ENCODE measurements around the gene FAM234B.

Gene FAM234B

DNA sequence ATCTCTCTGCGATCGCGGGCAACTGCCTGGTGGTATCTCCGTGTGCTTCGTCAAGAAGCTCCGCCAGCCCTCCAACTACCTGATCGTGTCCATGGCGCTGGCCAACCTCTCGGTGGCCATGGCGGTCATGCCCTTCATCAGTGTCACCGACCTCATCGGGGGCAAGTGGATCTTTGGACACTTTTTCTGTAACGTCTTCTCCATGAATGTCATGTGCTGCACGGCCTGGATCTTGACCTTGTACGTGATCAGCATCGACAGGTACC is 42.5 kb upstream of the FAM234B start:
- H3K27ac ChIP-seq (ENCODE audit: low read length): peak overlapping the region; percentile 76
- H3K36me3 ChIP-seq (ENCODE audit: control insufficient read depth in 2 of 2, insufficient read depth in 2 of 2, low read length in 2 of 2): no peaks in the 10 kb centered on the region
- peaks cover 24% of the 10 kb centered on the region for H3K4me1 ChIP-seq (ENCODE audit: control insufficient read depth, insufficient read depth, low read length)
- peak overlapping the region; percentile 74 to 75 for H3K9ac ChIP-seq (ENCODE audit: low read length in 2 of 2)
- peak overlapping the region; percentile 73 to 80 for H3K4me3 ChIP-seq (ENCODE audit: low read length in 2 of 2)
- no peaks in the 10 kb centered on the region for H3K27me3 ChIP-seq (ENCODE audit: control insufficient read depth in 1 of 2, insufficient read depth in 2 of 2, low read length in 2 of 2)
- H3K9me3 ChIP-seq (ENCODE audit: control insufficient read depth in 2 of 2, low read length in 2 of 2): no peaks in the 10 kb centered on the region

DNA sequence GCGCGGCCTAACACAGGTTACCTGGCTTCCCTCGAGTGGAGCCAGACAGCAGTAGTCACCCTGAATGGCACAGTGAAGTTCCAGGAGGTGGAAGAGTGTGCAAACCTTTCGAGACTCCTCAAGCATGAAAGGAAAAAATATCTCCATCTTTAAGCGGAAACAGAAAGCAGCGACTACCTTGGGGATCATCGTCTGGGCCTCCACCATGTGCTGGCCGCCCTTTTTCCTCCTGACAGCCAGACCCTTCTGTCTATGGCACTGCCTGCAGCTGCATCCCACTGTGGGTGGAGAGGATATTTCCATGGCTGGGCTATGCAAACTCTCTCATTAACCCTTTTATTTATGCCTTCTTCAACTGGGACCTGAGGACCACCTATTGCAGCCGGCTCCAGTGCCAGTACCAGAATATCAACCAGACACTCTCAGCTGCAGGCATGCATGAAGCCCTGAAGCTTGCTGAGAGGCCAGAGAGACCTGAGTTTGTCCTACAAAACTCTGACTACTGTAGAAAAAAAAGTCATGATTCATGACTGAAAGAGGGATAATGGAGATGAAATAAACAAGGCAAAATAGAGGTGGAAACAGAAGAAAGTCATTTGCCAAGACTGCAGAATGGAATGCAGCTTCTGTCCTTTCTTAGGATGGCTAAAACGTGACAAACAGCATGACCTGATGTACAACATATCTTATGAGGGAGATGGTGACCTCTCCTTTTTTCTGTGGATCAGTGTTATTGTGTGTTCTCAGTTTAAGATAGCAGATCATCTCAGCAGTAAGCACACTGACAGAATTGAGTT is 41.7 kb upstream of the FAM234B start:
- H3K36me3 ChIP-seq (ENCODE audit: control insufficient read depth in 2 of 2, insufficient read depth in 2 of 2, low read length in 2 of 2): no peaks in the 10 kb centered on the region
- no peak overlapping the region for H3K9ac ChIP-seq (ENCODE audit: low read length in 2 of 2)
- H3K4me3 ChIP-seq (ENCODE audit: low read length in 2 of 2): no peak overlapping the region
- no peak overlapping the region for H3K27ac ChIP-seq (ENCODE audit: low read length)
- H3K4me1 ChIP-seq (ENCODE audit: control insufficient read depth, insufficient read depth, low read length): peaks cover 20% of the 10 kb centered on the region
- no peaks in the 10 kb centered on the region for H3K27me3 ChIP-seq (ENCODE audit: control insufficient read depth in 1 of 2, insufficient read depth in 2 of 2, low read length in 2 of 2)
- no peaks in the 10 kb centered on the region for H3K9me3 ChIP-seq (ENCODE audit: control insufficient read depth in 2 of 2, low read length in 2 of 2)

DNA sequence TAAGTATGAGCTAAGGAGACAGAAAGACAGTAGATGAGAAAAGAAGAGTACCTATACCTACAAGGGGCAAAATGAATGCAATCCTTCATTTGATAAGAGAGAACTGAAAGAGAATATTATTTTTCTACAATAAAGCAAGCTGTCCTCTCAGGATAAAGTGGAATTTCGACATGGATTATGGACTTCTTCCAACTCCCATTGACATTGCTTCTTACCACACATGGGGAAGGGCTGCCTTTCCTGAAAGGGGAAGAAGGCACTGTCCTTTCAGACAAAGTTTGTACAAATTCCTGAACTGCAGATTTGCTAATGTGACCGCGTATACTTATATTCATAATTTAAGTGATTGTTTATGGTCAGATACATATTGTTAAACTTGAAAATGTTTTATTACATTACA is 39.8 kb upstream of the FAM234B start:
- Histone ChIP-seq H3K36me3 (ENCODE audit: control insufficient read depth in 2 of 2, insufficient read depth in 2 of 2, low read length in 2 of 2) (no peaks in the 10 kb centered on the region), H3K4me1 (ENCODE audit: control insufficient read depth, insufficient read depth, low read length) (peaks cover 13% of the 10 kb centered on the region), H3K27me3 (ENCODE audit: control insufficient read depth in 1 of 2, insufficient read depth in 2 of 2, low read length in 2 of 2) (no peaks in the 10 kb centered on the region), H3K9me3 (ENCODE audit: control insufficient read depth in 2 of 2, low read length in 2 of 2) (no peaks in the 10 kb centered on the region), H3K27ac (ENCODE audit: low read length) (no peak overlapping the region), H3K4me3 (ENCODE audit: low read length in 2 of 2) (no peak overlapping the region), H3K9ac (ENCODE audit: low read length in 2 of 2) (no peak overlapping the region)

DNA sequence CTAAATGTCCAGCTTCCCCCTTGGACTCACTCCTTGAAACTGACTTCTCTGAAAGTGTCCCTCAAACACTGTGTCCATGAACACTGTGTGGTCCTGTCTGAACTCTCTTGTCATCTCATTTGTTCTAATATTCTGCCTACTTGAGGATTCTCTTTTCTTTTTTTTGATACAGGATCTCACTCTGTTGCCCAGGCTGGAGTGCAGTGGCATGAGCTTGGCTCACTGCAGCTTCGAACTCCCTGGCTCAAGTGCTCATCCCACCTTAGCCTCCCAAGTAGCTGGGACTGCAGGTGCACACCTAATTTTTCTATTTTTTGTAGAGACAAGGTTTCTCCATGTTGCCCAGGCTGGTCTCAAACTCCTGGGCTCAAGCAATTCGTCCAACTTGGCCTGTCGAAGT is 39.2 kb upstream of the FAM234B start:
- Histone ChIP-seq H3K4me3 (ENCODE audit: low read length in 2 of 2) (no peak overlapping the region), H3K27ac (ENCODE audit: low read length) (no peak overlapping the region), H3K4me1 (ENCODE audit: control insufficient read depth, insufficient read depth, low read length) (peaks cover 7% of the 10 kb centered on the region), H3K27me3 (ENCODE audit: control insufficient read depth in 1 of 2, insufficient read depth in 2 of 2, low read length in 2 of 2) (no peaks in the 10 kb centered on the region), H3K9ac (ENCODE audit: low read length in 2 of 2) (no peak overlapping the region), H3K36me3 (ENCODE audit: control insufficient read depth in 2 of 2, insufficient read depth in 2 of 2, low read length in 2 of 2) (no peaks in the 10 kb centered on the region), H3K9me3 (ENCODE audit: control insufficient read depth in 2 of 2, low read length in 2 of 2) (no peaks in the 10 kb centered on the region)

DNA sequence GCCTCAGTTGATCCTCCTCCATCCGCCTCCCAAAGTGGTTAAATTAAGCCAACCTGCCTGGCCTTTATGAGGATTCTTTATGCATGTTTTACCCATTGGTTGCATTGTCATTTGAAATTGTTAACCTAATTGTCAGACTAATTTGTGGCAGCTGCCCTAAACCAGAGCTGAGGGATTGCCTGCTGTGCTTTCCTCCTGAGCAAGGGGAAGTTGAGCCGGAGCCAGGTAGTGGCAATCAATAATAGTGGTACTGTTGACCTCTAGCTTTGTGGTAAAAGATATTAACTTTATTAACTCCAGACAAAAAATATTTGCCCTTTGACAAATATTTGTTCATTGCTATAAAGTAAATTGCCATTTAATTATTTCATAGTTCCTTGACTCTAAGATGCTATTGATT is 38.5 kb upstream of the FAM234B start:
- Histone ChIP-seq H3K27ac (ENCODE audit: low read length) (no peak overlapping the region), H3K4me3 (ENCODE audit: low read length in 2 of 2) (no peak overlapping the region), H3K27me3 (ENCODE audit: control insufficient read depth in 1 of 2, insufficient read depth in 2 of 2, low read length in 2 of 2) (no peaks in the 10 kb centered on the region), H3K9me3 (ENCODE audit: control insufficient read depth in 2 of 2, low read length in 2 of 2) (no peaks in the 10 kb centered on the region), H3K4me1 (ENCODE audit: control insufficient read depth, insufficient read depth, low read length) (peaks cover 5% of the 10 kb centered on the region), H3K36me3 (ENCODE audit: control insufficient read depth in 2 of 2, insufficient read depth in 2 of 2, low read length in 2 of 2) (no peaks in the 10 kb centered on the region), H3K9ac (ENCODE audit: low read length in 2 of 2) (no peak overlapping the region)

- no peaks in the 10 kb centered on the region for H3K4me1 ChIP-seq (ENCODE audit: control insufficient read depth, insufficient read depth, low read length)
- H3K27me3 ChIP-seq (ENCODE audit: control insufficient read depth in 1 of 2, insufficient read depth in 2 of 2, low read length in 2 of 2): no peaks in the 10 kb centered on the region
- no peak overlapping the region for H3K27ac ChIP-seq (ENCODE audit: low read length)
- H3K4me3 ChIP-seq (ENCODE audit: low read length in 2 of 2): no peak overlapping the region
- H3K36me3 ChIP-seq (ENCODE audit: control insufficient read depth in 2 of 2, insufficient read depth in 2 of 2, low read length in 2 of 2): no peaks in the 10 kb centered on the region
- no peaks in the 10 kb centered on the region for H3K9me3 ChIP-seq (ENCODE audit: control insufficient read depth in 2 of 2, low read length in 2 of 2)
- no peak overlapping the region for H3K9ac ChIP-seq (ENCODE audit: low read length in 2 of 2)
Measured at GRCh38 chr12:13007496-13008233, 36.5 kb upstream of the FAM234B start.

- no peaks in the 10 kb centered on the region for H3K36me3 ChIP-seq (ENCODE audit: control insufficient read depth in 2 of 2, insufficient read depth in 2 of 2, low read length in 2 of 2)
- no peaks in the 10 kb centered on the region for H3K9me3 ChIP-seq (ENCODE audit: control insufficient read depth in 2 of 2, low read length in 2 of 2)
- H3K9ac ChIP-seq (ENCODE audit: low read length in 2 of 2): no peak overlapping the region
- H3K27ac ChIP-seq (ENCODE audit: low read length): no peak overlapping the region
- no peak overlapping the region for H3K4me3 ChIP-seq (ENCODE audit: low read length in 2 of 2)
- H3K4me1 ChIP-seq (ENCODE audit: control insufficient read depth, insufficient read depth, low read length): no peaks in the 10 kb centered on the region
- H3K27me3 ChIP-seq (ENCODE audit: control insufficient read depth in 1 of 2, insufficient read depth in 2 of 2, low read length in 2 of 2): peaks cover 0 to 2% of the 10 kb centered on the region in 2 donors
Measured at GRCh38 chr12:13008741-13009380, 35.3 kb upstream of the FAM234B start.

- Histone ChIP-seq H3K27me3 (ENCODE audit: control insufficient read depth in 1 of 2, insufficient read depth in 2 of 2, low read length in 2 of 2) (peaks cover 0 to 2% of the 10 kb centered on the region in 2 donors), H3K4me1 (ENCODE audit: control insufficient read depth, insufficient read depth, low read length) (no peaks in the 10 kb centered on the region), H3K36me3 (ENCODE audit: control insufficient read depth in 2 of 2, insufficient read depth in 2 of 2, low read length in 2 of 2) (no peaks in the 10 kb centered on the region), H3K9ac (ENCODE audit: low read length in 2 of 2) (no peak overlapping the region), H3K4me3 (ENCODE audit: low read length in 2 of 2) (no peak overlapping the region), H3K9me3 (ENCODE audit: control insufficient read depth in 2 of 2, low read length in 2 of 2) (no peaks in the 10 kb centered on the region), H3K27ac (ENCODE audit: low read length) (no peak overlapping the region)
Measured at GRCh38 chr12:13011098-13011497, 33.1 kb upstream of the FAM234B start.

- Histone ChIP-seq H3K4me1 (ENCODE audit: control insufficient read depth, insufficient read depth, low read length) (no peaks in the 10 kb centered on the region), H3K36me3 (ENCODE audit: control insufficient read depth in 2 of 2, insufficient read depth in 2 of 2, low read length in 2 of 2) (no peaks in the 10 kb centered on the region), H3K27ac (ENCODE audit: low read length) (no peak overlapping the region), H3K4me3 (ENCODE audit: low read length in 2 of 2) (no peak overlapping the region), H3K9ac (ENCODE audit: low read length in 2 of 2) (no peak overlapping the region), H3K9me3 (ENCODE audit: control insufficient read depth in 2 of 2, low read length in 2 of 2) (no peaks in the 10 kb centered on the region), H3K27me3 (ENCODE audit: control insufficient read depth in 1 of 2, insufficient read depth in 2 of 2, low read length in 2 of 2) (no peaks in the 10 kb centered on the region)
Measured at GRCh38 chr12:13022851-13023271, 21.3 kb upstream of the FAM234B start.

GRCh38 chr12:13023811-13024530 is 20.2 kb upstream of the FAM234B start:
- H3K27me3 ChIP-seq (ENCODE audit: control insufficient read depth in 1 of 2, insufficient read depth in 2 of 2, low read length in 2 of 2): no peaks in the 10 kb centered on the region
- H3K27ac ChIP-seq (ENCODE audit: low read length): no peak overlapping the region
- H3K36me3 ChIP-seq (ENCODE audit: control insufficient read depth in 2 of 2, insufficient read depth in 2 of 2, low read length in 2 of 2): no peaks in the 10 kb centered on the region

More at GRCh38 chr12:13023811-13024530, 20.2 kb upstream of the FAM234B start:
- no peaks in the 10 kb centered on the region for H3K9me3 ChIP-seq (ENCODE audit: control insufficient read depth in 2 of 2, low read length in 2 of 2)
- H3K4me3 ChIP-seq (ENCODE audit: low read length in 2 of 2): no peak overlapping the region
- no peak overlapping the region for H3K9ac ChIP-seq (ENCODE audit: low read length in 2 of 2)
- H3K4me1 ChIP-seq (ENCODE audit: control insufficient read depth, insufficient read depth, low read length): no peaks in the 10 kb centered on the region
